ENCODE data around the gene ACOD1. TPM values are rescaled to one million over a fixed set of nuclear protein-coding genes. Genes with fewer than 3 reads are reported as not detected.
A peak's percentile ranks its signal among the peaks of the same experiment; 100 is the strongest.

The ACOD1 gene
- total and polyA plus RNA-seq, 2 of the 13 experiments (the other 11 are each of a cell fraction or from before 2014, with no cell fraction given), result not detected

- TF ChIP-seq ZNF646 (CRISPR knock-in tag; IDR thresholded peaks at IDR 0.05), result no peak
Observed at GRCh38 chr13:76991796-76992547, 43.7 kb downstream of the ACOD1 start, which contains the start of gene CLN5 (continued).

- 2% methylated on average over 16 of the region's 20 CpGs for WGBS (ENCODE audit: low lambda C conversion rate)
- TF ChIP-seq SIN3A (IDR thresholded peaks at IDR 0.05; ENCODE audit: borderline replicate concordance, low read depth, low read length) (no peak), ZNF589 (CRISPR knock-in tag; conservative IDR thresholded peaks at IDR 0.05) (no peak), ARID5B (CRISPR knock-in tag; IDR thresholded peaks at IDR 0.05) (0 out of 2 replicates have a peak, but pooled peaks have one; percentile 0), STAT5B (CRISPR knock-in tag; IDR thresholded peaks at IDR 0.05) (no peak), BRF2 (CRISPR knock-in tag; IDR thresholded peaks at IDR 0.05) (no peak), MZF1 (CRISPR knock-in tag; IDR thresholded peaks at IDR 0.05; ENCODE audit: borderline replicate concordance) (no peak), ZNF235 (CRISPR knock-in tag; IDR thresholded peaks at IDR 0.05; ENCODE audit: borderline replicate concordance) (no peak)
Observed at GRCh38 chr13:76992548-76993001, 44.3 kb downstream of the ACOD1 start.

More at GRCh38 chr13:76992548-76993001, 44.3 kb downstream of the ACOD1 start:
- Histone ChIP-seq H3K4me2 (ENCODE audit: low read depth, low read length) (peak overlapping the region; percentile 85), H3K36me3 (replicated peaks in 1 of 2; ENCODE audit: control insufficient read depth in 1 of 2, insufficient read depth in 2 of 2, low read length in 2 of 2) (0 out of 5 replicates have a peak, but pooled peaks cover 0 to 4% of the 10 kb centered on the region in 2 experiments), H3K9me3 (ENCODE audit: low read length) (no peaks in the 10 kb centered on the region), H3K27me3 (ENCODE audit: control insufficient read depth in 1 of 2, insufficient read depth in 2 of 2, low read length in 2 of 2) (peaks cover 0 to 7% of the 10 kb centered on the region in 2 experiments; a peak in 2 of 5 replicates), H3K27ac (ENCODE audit: extremely low read length, insufficient read depth, low read length) (peak overlapping the region; percentile 79), H3K4me1 (ENCODE audit: insufficient read depth, low read length) (peaks cover 23% of the 10 kb centered on the region), H3K4me3 (replicated peaks in 1 of 3; ENCODE audit: insufficient read depth in 1 of 3, low read depth in 2 of 3, low read length in 3 of 3) (peak overlapping the region; percentile 70 to 80 (median 73)), H3K79me2 (ENCODE audit: insufficient read depth, low read length) (no peaks in the 10 kb centered on the region), H4K20me1 (ENCODE audit: insufficient read depth, low read length) (no peaks in the 10 kb centered on the region), H3K9ac (ENCODE audit: insufficient read depth, low read depth, low read length) (peak overlapping the region; percentile 84), H2AFZ (ENCODE audit: low read length) (peak overlapping the region; percentile 55)
- intact Hi-C loops (cut with micrococcal nuclease; ENCODE audit: unreplicated experiment), result no loop called here
- DNase-seq (ENCODE audit: low spot score), result no peak
- ATAC-seq, result peak; percentile 52
- in situ Hi-C loops (cut with HindIII; ENCODE audit: extremely low pct_ligation_motif_present, low pct_unique_long_range_greater_than_20kb), result no loop called here
- CTCF ChIA-PET (ENCODE audit: low intra/inter-chr PET ratio, low total read pairs), result no interaction called here
- FAIRE-seq, result no peak
- POLR2A ChIA-PET, result interaction anchor here (2.0 to 2.3 kb wide), 2 partner anchors 9 to 34 kb away, joined by 7 to 12 read pairs; partner anchors contain the start of gene FBXL3
- BruUV-seq (replicated peaks), result TSS peak; percentile 75
